Measurements from ENCODE around the gene TNNC1. TPM values are rescaled to one million over a fixed set of nuclear protein-coding genes. Genes with fewer than 3 reads are reported as not detected.

TNNC1 gene
- total and polyA plus RNA-seq, 10 of the 15 experiments (the other 5 are each of a cell fraction or from before 2014, with no cell fraction given) = 0.13 to 1.3 (median 0.53) TPM; not detected in 2

DNA sequence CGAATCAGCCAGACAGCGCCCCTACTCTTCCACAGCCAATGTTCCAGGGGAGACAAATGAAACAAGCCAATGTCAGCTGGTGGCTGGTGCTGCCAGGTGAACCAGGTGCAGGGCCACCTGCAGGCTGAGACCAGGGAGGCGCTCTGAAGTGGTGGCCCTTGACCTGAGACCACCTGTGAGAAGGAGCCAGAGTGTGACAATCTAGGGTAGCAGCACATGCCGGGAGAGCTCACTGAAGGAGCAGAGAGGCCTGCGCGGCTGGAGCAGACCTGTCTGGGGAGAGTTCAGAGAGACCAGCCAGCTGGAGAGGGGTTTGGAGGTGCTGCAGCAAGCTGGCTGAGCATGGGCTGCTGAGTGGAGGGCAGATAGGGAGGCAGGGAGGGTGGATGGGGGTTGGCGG is 40.6 kb upstream of the TNNC1 start:
- Histone ChIP-seq H3K27me3 (replicated peaks in 1 of 2; ENCODE audit: control insufficient read depth in 2 of 2, insufficient read depth in 2 of 2, low read length in 1 of 2) (no peaks in the 10 kb centered on the region), H3K36me3 (ENCODE audit: control insufficient read depth in 2 of 2, insufficient read depth in 2 of 2, low read length in 1 of 2) (peaks cover 0 to 15% of the 10 kb centered on the region in 2 experiments; a peak in 3 of 4 replicates), H3K79me2 (ENCODE audit: control insufficient read depth, insufficient read depth, low read length) (no peaks in the 10 kb centered on the region), H3K9ac (ENCODE audit: control insufficient read depth, insufficient read depth, low read length) (no peak overlapping the region), H3K4me2 (ENCODE audit: control insufficient read depth, insufficient read depth) (no peak overlapping the region), H3K9me3 (replicated peaks; ENCODE audit: control insufficient read depth, insufficient read depth, low read length) (no peaks in the 10 kb centered on the region), H4K20me1 (ENCODE audit: control insufficient read depth, insufficient read depth) (no peaks in the 10 kb centered on the region), H3K4me1 (ENCODE audit: control insufficient read depth, insufficient read depth, low read length) (no peaks in the 10 kb centered on the region), H3K4me3 (no peak overlapping the region), H2AFZ (ENCODE audit: control insufficient read depth, low read depth, low read length) (no peak overlapping the region), H3K27ac (ENCODE audit: control insufficient read depth, insufficient read depth) (no peak overlapping the region)
- RAD21 ChIA-PET (ENCODE audit: unreplicated experiment) = no interaction called here
- in situ Hi-C loops (cut with MboI) (no loop called here), intact Hi-C loops (cut with micrococcal nuclease; ENCODE audit: unreplicated experiment) (no loop called here)
- SMC1A ChIA-PET (ENCODE audit: uncharacterized antibody, unreplicated experiment) = no interaction called here
- FAIRE-seq (no peak), ATAC-seq (no peak), DNase-seq (ENCODE audit: low read depth, low spot score) (no peak)
- POLR2A ChIA-PET = no interaction called here
- WGBS (ENCODE audit: insufficient coverage, insufficient replicate concordance, low lambda C conversion rate, missing lambda C conversion rate) = 89% methylated on average over 7 of the region's 7 CpGs
- CTCF ChIA-PET = interaction anchor here (0.7 kb wide), 1 partner anchor 13 kb away, joined by 3 read pairs; no protein-coding TSS in a partner anchor
- TF ChIP-seq CHD1 (IDR thresholded peaks at IDR 0.05; ENCODE audit: low read depth, low read length) = no peak
- no peak for TF ChIP-seq MEF2A (IDR thresholded peaks at IDR 0.05; ENCODE audit: insufficient read depth, low read depth, low read length)
- TF ChIP-seq HDAC6 (IDR thresholded peaks at IDR 0.05; ENCODE audit: unreplicated experiment) = no peak
- no peak for TF ChIP-seq ZSCAN29 (IDR thresholded peaks at IDR 0.05)
- no peak for TF ChIP-seq SMAD1 (IDR thresholded peaks at IDR 0.05; ENCODE audit: low read depth, partially characterized antibody)
- no peak for TF ChIP-seq YY1 (IDR thresholded peaks at IDR 0.05; ENCODE audit: low read depth, low read length)
- no peak for TF ChIP-seq ZZZ3 (IDR thresholded peaks at IDR 0.05; ENCODE audit: control insufficient read depth, insufficient read length, low read depth)
- TF ChIP-seq BMI1 (IDR thresholded peaks at IDR 0.05; ENCODE audit: borderline replicate concordance) = no peak
- TF ChIP-seq SIX5 (IDR thresholded peaks at IDR 0.05; ENCODE audit: low read depth, low read length, severe bottlenecking) = no peak
- no peak for TF ChIP-seq IRF5 (IDR thresholded peaks at IDR 0.05; ENCODE audit: borderline replicate concordance)
- TF ChIP-seq RUNX3 (IDR thresholded peaks at IDR 0.05; ENCODE audit: low read length) = no peak
- no peak for TF ChIP-seq CTCF (IDR thresholded peaks at IDR 0.05 in 2 of 3, conservative IDR thresholded peaks at IDR 0.05 in 1 of 3; ENCODE audit: control insufficient read depth in 2 of 3, extremely low read depth in 1 of 3, insufficient read depth in 1 of 3, low read depth in 3 of 3, low read length in 3 of 3)
- no peak for TF ChIP-seq SMARCA5 (IDR thresholded peaks at IDR 0.05)
- no peak for TF ChIP-seq CEBPB (IDR thresholded peaks at IDR 0.05; ENCODE audit: borderline replicate concordance in 1 of 2, low read depth in 2 of 2, low read length in 2 of 2)
- TF ChIP-seq, protein P1, sequence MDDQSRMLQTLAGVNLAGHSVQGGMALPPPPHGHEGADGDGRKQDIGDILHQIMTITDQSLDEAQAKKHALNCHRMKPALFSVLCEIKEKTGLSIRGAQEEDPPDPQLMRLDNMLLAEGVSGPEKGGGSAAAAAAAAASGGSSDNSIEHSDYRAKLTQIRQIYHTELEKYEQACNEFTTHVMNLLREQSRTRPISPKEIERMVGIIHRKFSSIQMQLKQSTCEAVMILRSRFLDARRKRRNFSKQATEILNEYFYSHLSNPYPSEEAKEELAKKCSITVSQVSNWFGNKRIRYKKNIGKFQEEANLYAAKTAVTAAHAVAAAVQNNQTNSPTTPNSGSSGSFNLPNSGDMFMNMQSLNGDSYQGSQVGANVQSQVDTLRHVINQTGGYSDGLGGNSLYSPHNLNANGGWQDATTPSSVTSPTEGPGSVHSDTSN (IDR thresholded peaks at IDR 0.05; ENCODE audit: insufficient replicate concordance, low read depth, low read length) = no peak
- TF ChIP-seq, protein P2, sequence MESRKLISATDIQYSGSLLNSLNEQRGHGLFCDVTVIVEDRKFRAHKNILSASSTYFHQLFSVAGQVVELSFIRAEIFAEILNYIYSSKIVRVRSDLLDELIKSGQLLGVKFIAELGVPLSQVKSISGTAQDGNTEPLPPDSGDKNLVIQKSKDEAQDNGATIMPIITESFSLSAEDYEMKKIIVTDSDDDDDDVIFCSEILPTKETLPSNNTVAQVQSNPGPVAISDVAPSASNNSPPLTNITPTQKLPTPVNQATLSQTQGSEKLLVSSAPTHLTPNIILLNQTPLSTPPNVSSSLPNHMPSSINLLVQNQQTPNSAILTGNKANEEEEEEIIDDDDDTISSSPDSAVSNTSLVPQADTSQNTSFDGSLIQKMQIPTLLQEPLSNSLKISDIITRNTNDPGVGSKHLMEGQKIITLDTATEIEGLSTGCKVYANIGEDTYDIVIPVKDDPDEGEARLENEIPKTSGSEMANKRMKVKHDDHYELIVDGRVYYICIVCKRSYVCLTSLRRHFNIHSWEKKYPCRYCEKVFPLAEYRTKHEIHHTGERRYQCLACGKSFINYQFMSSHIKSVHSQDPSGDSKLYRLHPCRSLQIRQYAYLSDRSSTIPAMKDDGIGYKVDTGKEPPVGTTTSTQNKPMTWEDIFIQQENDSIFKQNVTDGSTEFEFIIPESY (IDR thresholded peaks at IDR 0.05) = no peak
- TF ChIP-seq PKNOX1 (IDR thresholded peaks at IDR 0.05) = no peak
- BruUV-seq (replicated peaks) = no TSS peak
